ENCODE results near the gene CLDN20.
A peak's percentile ranks its signal among the peaks of the same experiment; 100 is the strongest.

CLDN20 gene

DNA sequence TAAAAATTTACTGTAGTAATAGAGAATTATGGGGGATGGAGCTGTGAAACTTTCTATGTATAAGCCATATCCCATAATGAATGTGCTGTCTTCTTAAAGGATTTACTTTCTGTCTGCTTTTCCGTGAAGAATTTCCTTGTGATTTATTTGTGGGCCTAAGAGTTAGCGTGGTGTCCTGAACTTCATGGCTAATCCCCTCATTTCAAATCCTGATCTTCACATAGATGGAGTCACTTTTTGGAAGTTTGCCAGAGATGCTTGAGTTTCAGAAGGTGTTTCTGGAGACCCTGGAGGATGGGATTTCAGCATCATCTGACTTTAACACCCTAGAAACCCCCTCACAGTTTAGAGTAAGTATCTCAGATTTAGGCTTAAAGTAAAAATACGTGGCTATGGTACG, 19.4 kb upstream of the CLDN20 start:
- H3K36me3 ChIP-seq (ENCODE audit: control insufficient read depth, insufficient read depth, low read length): peaks cover 31% of the 10 kb centered on the region
- H3K4me3 ChIP-seq (ENCODE audit: insufficient read depth, low read depth, low read length): no peak overlapping the region
- 98% methylated on average over 4 of the region's 4 CpGs for WGBS, 2 experiments
- H3K27me3 ChIP-seq (ENCODE audit: control insufficient read depth, insufficient read depth, low read length, poor library complexity, severe bottlenecking): no peaks in the 10 kb centered on the region
- no peaks in the 10 kb centered on the region for H3K4me1 ChIP-seq (ENCODE audit: control insufficient read depth, insufficient read depth, low read length)
- H3K9me3 ChIP-seq (ENCODE audit: control insufficient read depth, low read length): no peaks in the 10 kb centered on the region
- no peak overlapping the region for H3K27ac ChIP-seq (ENCODE audit: insufficient read depth, low read depth, low read length, poor library complexity, severe bottlenecking)

- Histone ChIP-seq H3K27me3 (ENCODE audit: control insufficient read depth, insufficient read depth, low read length, poor library complexity, severe bottlenecking) (no peaks in the 10 kb centered on the region), H3K4me1 (ENCODE audit: control insufficient read depth, insufficient read depth, low read length) (no peaks in the 10 kb centered on the region), H3K9me3 (ENCODE audit: control insufficient read depth, low read length) (no peaks in the 10 kb centered on the region), H3K4me3 (ENCODE audit: insufficient read depth, low read depth, low read length) (no peak overlapping the region), H3K36me3 (ENCODE audit: control insufficient read depth, insufficient read depth, low read length) (peaks cover 34% of the 10 kb centered on the region), H3K27ac (ENCODE audit: insufficient read depth, low read depth, low read length, poor library complexity, severe bottlenecking) (no peak overlapping the region)
- WGBS, 2 experiments: 96 to 97% methylated on average over 7 of the region's 7 CpGs
Measured at GRCh38 chr6:155245193-155245592, 18.6 kb upstream of the CLDN20 start.

DNA sequence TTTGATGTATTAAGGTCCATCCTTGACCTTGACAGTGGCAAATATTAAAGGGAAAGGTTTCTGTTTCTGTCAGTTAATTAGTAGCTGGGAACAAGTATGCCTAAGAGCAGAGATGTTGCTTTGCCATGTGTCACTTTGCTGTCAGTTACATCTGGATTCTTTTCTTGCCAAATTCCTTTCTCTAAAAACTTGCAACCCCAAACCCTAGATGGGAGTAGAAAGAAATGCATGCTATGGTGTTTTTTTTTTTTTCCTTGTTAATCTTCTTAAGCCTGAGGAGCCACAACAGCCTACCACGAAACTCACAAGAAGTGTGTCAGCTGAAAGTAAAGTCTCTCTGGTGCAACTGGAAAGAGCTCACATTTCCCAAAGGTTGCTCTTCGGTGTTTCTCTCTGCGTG, 18.0 kb upstream of the CLDN20 start:
- Histone ChIP-seq H3K4me3 (ENCODE audit: insufficient read depth, low read depth, low read length) (no peak overlapping the region), H3K9me3 (ENCODE audit: control insufficient read depth, low read length) (no peaks in the 10 kb centered on the region), H3K27ac (ENCODE audit: insufficient read depth, low read depth, low read length, poor library complexity, severe bottlenecking) (no peak overlapping the region), H3K36me3 (ENCODE audit: control insufficient read depth, insufficient read depth, low read length) (peaks cover 35% of the 10 kb centered on the region), H3K4me1 (ENCODE audit: control insufficient read depth, insufficient read depth, low read length) (no peaks in the 10 kb centered on the region), H3K27me3 (ENCODE audit: control insufficient read depth, insufficient read depth, low read length, poor library complexity, severe bottlenecking) (no peaks in the 10 kb centered on the region)
- 95 to 96% methylated on average over 3 of the region's 3 CpGs for WGBS, 2 experiments

DNA sequence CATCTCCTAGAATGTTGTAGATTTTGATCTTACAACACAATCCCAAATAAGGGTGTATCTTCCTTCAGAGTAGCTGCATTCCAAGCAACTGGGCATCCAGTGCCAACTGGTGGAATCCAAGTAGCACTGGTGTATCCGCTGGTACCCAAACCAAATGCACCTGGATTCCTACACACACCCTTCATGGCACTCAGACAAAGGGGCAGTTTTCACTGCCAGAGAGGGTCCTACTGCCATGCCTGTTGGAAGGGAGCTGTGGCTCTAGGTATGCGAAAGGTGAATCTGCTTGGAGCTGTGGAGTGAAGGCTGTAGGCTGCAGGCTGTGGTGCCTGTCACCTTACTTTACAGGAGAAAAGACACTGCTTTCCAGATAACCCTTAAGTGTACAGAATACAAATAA, 17.0 kb upstream of the CLDN20 start:
- Histone ChIP-seq H3K9me3 (ENCODE audit: control insufficient read depth, low read length) (no peaks in the 10 kb centered on the region), H3K27ac (ENCODE audit: insufficient read depth, low read depth, low read length, poor library complexity, severe bottlenecking) (no peak overlapping the region)

GRCh38 chr6:155247618-155248007, 16.2 kb upstream of the CLDN20 start:
- Histone ChIP-seq H3K36me3 (ENCODE audit: control insufficient read depth, insufficient read depth, low read length) (peaks cover 42% of the 10 kb centered on the region), H3K4me3 (ENCODE audit: insufficient read depth, low read depth, low read length) (no peak overlapping the region), H3K27me3 (ENCODE audit: control insufficient read depth, insufficient read depth, low read length, poor library complexity, severe bottlenecking) (no peaks in the 10 kb centered on the region), H3K4me1 (ENCODE audit: control insufficient read depth, insufficient read depth, low read length) (no peaks in the 10 kb centered on the region), H3K27ac (ENCODE audit: insufficient read depth, low read depth, low read length, poor library complexity, severe bottlenecking) (peak overlapping the region; percentile 40), H3K9me3 (ENCODE audit: control insufficient read depth, low read length) (no peaks in the 10 kb centered on the region)
- WGBS, 2 experiments: 85 to 86% methylated on average over 5 of the region's 5 CpGs

More for the DNA sequence above, 17.0 kb upstream of the CLDN20 start:
- 94% methylated on average over 2 of the region's 2 CpGs for WGBS, 2 experiments
- peaks cover 36% of the 10 kb centered on the region for H3K36me3 ChIP-seq (ENCODE audit: control insufficient read depth, insufficient read depth, low read length)
- no peaks in the 10 kb centered on the region for H3K27me3 ChIP-seq (ENCODE audit: control insufficient read depth, insufficient read depth, low read length, poor library complexity, severe bottlenecking)
- no peak overlapping the region for H3K4me3 ChIP-seq (ENCODE audit: insufficient read depth, low read depth, low read length)
- H3K4me1 ChIP-seq (ENCODE audit: control insufficient read depth, insufficient read depth, low read length): no peaks in the 10 kb centered on the region

GRCh38 chr6:155248008-155249001, 15.5 kb upstream of the CLDN20 start:
- Histone ChIP-seq H3K27me3 (ENCODE audit: control insufficient read depth, insufficient read depth, low read length, poor library complexity, severe bottlenecking) (no peaks in the 10 kb centered on the region), H3K27ac (ENCODE audit: insufficient read depth, low read depth, low read length, poor library complexity, severe bottlenecking) (no peak overlapping the region), H3K9me3 (ENCODE audit: control insufficient read depth, low read length) (no peaks in the 10 kb centered on the region), H3K36me3 (ENCODE audit: control insufficient read depth, insufficient read depth, low read length) (peaks cover 42% of the 10 kb centered on the region), H3K4me3 (ENCODE audit: insufficient read depth, low read depth, low read length) (no peak overlapping the region), H3K4me1 (ENCODE audit: control insufficient read depth, insufficient read depth, low read length) (peaks cover 6% of the 10 kb centered on the region)
- 80 to 82% methylated on average over 29 of the region's 30 CpGs for WGBS, 2 experiments

DNA sequence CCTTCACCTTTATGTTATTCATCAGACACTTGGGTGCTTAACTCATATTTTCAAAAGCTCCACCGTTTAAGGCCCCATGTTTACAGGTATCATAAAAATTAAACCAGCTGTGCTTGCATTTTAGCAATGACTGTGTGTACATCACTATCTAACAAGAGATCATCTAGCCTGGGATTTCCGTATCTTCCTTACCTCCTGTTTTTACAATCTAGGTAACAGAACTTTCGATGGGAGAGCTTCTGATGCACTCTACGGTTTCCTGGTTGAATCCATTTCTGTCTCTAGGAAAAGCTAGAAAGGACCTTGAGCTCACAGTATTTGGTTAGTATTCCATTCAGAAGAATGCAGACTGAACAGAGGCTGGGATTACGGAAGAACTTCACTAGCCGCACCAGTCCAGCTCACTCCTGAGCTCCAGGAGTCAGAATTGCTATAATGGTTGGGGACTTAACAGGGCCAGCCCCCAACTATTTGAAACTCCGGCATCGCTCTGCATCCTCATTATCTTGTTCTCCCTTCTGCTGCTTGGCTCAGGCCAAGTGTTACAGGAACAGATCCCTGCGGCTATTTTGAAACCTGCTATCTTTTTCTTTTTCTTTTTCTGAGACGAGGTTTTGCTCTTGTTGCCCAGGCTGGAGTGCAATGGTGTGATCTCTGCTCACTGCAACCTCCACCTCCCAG, 13.0 kb upstream of the CLDN20 start:
- Histone ChIP-seq H3K4me3 (ENCODE audit: insufficient read depth, low read depth, low read length) (no peak overlapping the region), H3K27ac (ENCODE audit: insufficient read depth, low read depth, low read length, poor library complexity, severe bottlenecking) (no peak overlapping the region), H3K9me3 (ENCODE audit: control insufficient read depth, low read length) (no peaks in the 10 kb centered on the region), H3K27me3 (ENCODE audit: control insufficient read depth, insufficient read depth, low read length, poor library complexity, severe bottlenecking) (no peaks in the 10 kb centered on the region), H3K36me3 (ENCODE audit: control insufficient read depth, insufficient read depth, low read length) (peaks cover 51% of the 10 kb centered on the region), H3K4me1 (ENCODE audit: control insufficient read depth, insufficient read depth, low read length) (peaks cover 11% of the 10 kb centered on the region)
- WGBS, 2 experiments: 94 to 96% methylated on average over 10 of the region's 10 CpGs

DNA sequence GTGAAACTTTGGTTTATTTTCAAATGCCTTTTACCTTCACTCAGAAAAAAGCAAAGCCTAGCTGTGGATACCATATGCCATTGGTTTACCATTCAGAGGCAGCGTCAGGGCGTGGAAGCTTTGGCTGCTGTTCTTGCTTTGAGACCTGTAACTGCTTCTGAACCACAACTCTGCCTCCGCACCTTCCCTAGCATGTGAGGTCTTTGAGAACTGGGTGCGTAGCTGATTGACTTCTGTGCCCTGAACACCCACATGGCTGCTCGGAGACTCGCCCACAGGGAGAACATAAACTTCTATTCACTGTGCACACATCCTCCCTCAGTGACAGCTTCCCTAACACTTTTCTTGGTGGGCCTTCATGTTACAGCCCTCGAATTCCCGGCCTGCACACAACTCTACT, 11.2 kb upstream of the CLDN20 start:
- peaks cover 11% of the 10 kb centered on the region for H3K4me1 ChIP-seq (ENCODE audit: control insufficient read depth, insufficient read depth, low read length)
- WGBS, 2 experiments: 89 to 95% methylated on average over 8 of the region's 8 CpGs
- H3K4me3 ChIP-seq (ENCODE audit: insufficient read depth, low read depth, low read length): no peak overlapping the region
- no peaks in the 10 kb centered on the region for H3K9me3 ChIP-seq (ENCODE audit: control insufficient read depth, low read length)
- H3K36me3 ChIP-seq (ENCODE audit: control insufficient read depth, insufficient read depth, low read length): peaks cover 59% of the 10 kb centered on the region
- H3K27me3 ChIP-seq (ENCODE audit: control insufficient read depth, insufficient read depth, low read length, poor library complexity, severe bottlenecking): no peaks in the 10 kb centered on the region
- H3K27ac ChIP-seq (ENCODE audit: insufficient read depth, low read depth, low read length, poor library complexity, severe bottlenecking): no peak overlapping the region

- 36 to 52% methylated on average over 1 of the region's 1 CpG for WGBS, 2 experiments
- H3K27ac ChIP-seq (ENCODE audit: insufficient read depth, low read depth, low read length, poor library complexity, severe bottlenecking): peak overlapping the region; percentile 27
- H3K9me3 ChIP-seq (ENCODE audit: control insufficient read depth, low read length): no peaks in the 10 kb centered on the region
- peaks cover 11% of the 10 kb centered on the region for H3K4me1 ChIP-seq (ENCODE audit: control insufficient read depth, insufficient read depth, low read length)
- peaks cover 65% of the 10 kb centered on the region for H3K36me3 ChIP-seq (ENCODE audit: control insufficient read depth, insufficient read depth, low read length)
- H3K27me3 ChIP-seq (ENCODE audit: control insufficient read depth, insufficient read depth, low read length, poor library complexity, severe bottlenecking): no peaks in the 10 kb centered on the region
- no peak overlapping the region for H3K4me3 ChIP-seq (ENCODE audit: insufficient read depth, low read depth, low read length)
Measured at GRCh38 chr6:155253337-155253736, 10.5 kb upstream of the CLDN20 start.

GRCh38 chr6:155254139-155254538, 9.7 kb upstream of the CLDN20 start:
- WGBS, 2 experiments: 96% methylated on average over 10 of the region's 10 CpGs
- peaks cover 65% of the 10 kb centered on the region for H3K36me3 ChIP-seq (ENCODE audit: control insufficient read depth, insufficient read depth, low read length)
- H3K27ac ChIP-seq (ENCODE audit: insufficient read depth, low read depth, low read length, poor library complexity, severe bottlenecking): no peak overlapping the region
- peaks cover 11% of the 10 kb centered on the region for H3K4me1 ChIP-seq (ENCODE audit: control insufficient read depth, insufficient read depth, low read length)
- no peaks in the 10 kb centered on the region for H3K9me3 ChIP-seq (ENCODE audit: control insufficient read depth, low read length)
- H3K27me3 ChIP-seq (ENCODE audit: control insufficient read depth, insufficient read depth, low read length, poor library complexity, severe bottlenecking): no peaks in the 10 kb centered on the region
- H3K4me3 ChIP-seq (ENCODE audit: insufficient read depth, low read depth, low read length): no peak overlapping the region
